BE2C (cell line): ENCODE results near the gene FAM227A.
"Not testable (repeated sequence)": the region's sequence is repeated elsewhere in the genome, so short reads cannot be mapped to it uniquely, and the experiment has no call there.

ENCODE experiments used
- DNase-seq: peaks from one replicate; pipeline ENCODE4 v3.0.0-alpha.2; 2020
- H3K27me3 ChIP-seq: fragments of 250-450 bp; sonication (Bioruptor Pico); 2 replicates; pipeline ENCODE4 v1.5.1; 2020; ENCODE audit warnings: mild to moderate bottlenecking
- H3K36me3 ChIP-seq: fragments of 250-450 bp; sonication (Bioruptor Pico); 2 replicates; pipeline ENCODE4 v1.5.1; 2020; ENCODE audit warnings: mild to moderate bottlenecking
- H3K4me1 ChIP-seq: fragments of 250-450 bp; sonication (Bioruptor Pico); 2 replicates; pipeline ENCODE4 v1.5.1; 2020
- H3K4me3 ChIP-seq: 2 replicates; pipeline ENCODE4 v1.5.1; 2011; ENCODE audit warnings: low read depth, low read length
- H3K9me3 ChIP-seq: fragments of 250-450 bp; sonication (Bioruptor Pico); 2 replicates; pipeline ENCODE4 v1.5.1; 2020
- TF ChIP-seq, protein P1 (sequence below): IDR thresholded peaks from 2 replicates; pipeline ENCODE4 v1.5.1; 2012; ENCODE audit warnings: mild to moderate bottlenecking, low read depth, low read length

The FAM227A gene

DNA sequence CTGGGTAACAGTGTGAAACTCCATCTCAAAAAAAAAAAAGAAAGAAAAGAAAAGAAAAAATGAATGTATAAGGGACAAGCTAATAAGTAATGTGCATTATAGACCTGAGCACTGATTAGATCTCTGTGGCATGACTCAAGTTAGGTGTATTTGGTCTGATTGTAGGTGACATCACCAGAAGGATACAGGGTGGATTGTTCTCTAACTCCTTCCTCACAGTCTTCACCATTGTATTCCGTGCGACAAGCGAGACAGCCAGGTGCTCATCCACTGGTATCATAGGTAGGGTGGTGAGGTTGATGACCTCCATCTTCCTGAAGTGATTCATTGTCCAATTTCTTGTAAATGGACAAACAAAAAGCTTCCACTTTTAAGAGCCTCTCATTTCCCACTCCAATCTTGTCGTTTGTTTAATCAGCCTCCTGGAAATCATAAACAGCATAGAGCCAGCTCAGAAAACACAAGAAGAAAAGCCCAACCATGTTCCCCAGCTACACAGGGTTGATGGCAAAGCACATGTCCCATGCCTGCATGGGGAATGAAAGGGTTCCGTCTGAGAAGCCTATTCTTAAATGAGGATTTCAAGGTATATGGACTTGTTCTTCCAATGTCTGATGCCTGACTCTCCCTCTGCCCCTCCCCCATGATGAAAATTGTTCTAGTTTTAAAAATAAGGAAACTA lies 6.2 kb downstream of the FAM227A start:
- H3K36me3 ChIP-seq, result 0 out of 2 replicates have a peak, but pooled peaks cover 3% of the 10 kb centered on the region
- DNase-seq, result no peak
- H3K27me3 ChIP-seq, result no peaks in the 10 kb centered on the region
- no peaks in the 10 kb centered on the region for H3K4me1 ChIP-seq
- H3K9me3 ChIP-seq, result no peaks in the 10 kb centered on the region
- TF ChIP-seq, protein P1, sequence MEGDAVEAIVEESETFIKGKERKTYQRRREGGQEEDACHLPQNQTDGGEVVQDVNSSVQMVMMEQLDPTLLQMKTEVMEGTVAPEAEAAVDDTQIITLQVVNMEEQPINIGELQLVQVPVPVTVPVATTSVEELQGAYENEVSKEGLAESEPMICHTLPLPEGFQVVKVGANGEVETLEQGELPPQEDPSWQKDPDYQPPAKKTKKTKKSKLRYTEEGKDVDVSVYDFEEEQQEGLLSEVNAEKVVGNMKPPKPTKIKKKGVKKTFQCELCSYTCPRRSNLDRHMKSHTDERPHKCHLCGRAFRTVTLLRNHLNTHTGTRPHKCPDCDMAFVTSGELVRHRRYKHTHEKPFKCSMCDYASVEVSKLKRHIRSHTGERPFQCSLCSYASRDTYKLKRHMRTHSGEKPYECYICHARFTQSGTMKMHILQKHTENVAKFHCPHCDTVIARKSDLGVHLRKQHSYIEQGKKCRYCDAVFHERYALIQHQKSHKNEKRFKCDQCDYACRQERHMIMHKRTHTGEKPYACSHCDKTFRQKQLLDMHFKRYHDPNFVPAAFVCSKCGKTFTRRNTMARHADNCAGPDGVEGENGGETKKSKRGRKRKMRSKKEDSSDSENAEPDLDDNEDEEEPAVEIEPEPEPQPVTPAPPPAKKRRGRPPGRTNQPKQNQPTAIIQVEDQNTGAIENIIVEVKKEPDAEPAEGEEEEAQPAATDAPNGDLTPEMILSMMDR, result no peak
- no peak overlapping the region for H3K4me3 ChIP-seq

DNA sequence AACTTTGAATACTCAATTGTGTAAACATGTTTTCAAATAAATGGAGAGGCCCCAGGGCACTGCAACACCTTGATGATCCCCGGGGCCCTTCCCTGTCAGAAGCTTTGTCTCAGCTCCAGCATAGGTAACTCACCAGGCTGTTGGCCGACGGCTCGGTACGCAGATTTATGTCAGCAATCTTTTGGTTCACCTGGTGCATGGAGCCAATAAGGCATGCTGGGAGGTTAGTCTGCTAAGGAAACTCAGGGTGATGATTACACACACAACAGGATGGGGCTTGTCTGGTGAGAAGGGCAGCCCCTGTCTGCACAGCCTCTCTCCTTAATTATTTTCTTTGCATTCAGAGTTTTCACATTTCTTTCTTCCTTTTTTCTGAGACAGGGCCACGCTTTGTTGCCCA lies 10.8 kb downstream of the FAM227A start:
- TF ChIP-seq, protein P1, result no peak
- H3K36me3 ChIP-seq, result 0 out of 2 replicates have a peak, but pooled peaks cover 3% of the 10 kb centered on the region
- no peaks in the 10 kb centered on the region for H3K27me3 ChIP-seq
- no peak overlapping the region for H3K4me3 ChIP-seq
- H3K4me1 ChIP-seq, result no peaks in the 10 kb centered on the region
- no peaks in the 10 kb centered on the region; the same call in 1 of the 2 replicates for H3K9me3 ChIP-seq
- no peak for DNase-seq

DNA sequence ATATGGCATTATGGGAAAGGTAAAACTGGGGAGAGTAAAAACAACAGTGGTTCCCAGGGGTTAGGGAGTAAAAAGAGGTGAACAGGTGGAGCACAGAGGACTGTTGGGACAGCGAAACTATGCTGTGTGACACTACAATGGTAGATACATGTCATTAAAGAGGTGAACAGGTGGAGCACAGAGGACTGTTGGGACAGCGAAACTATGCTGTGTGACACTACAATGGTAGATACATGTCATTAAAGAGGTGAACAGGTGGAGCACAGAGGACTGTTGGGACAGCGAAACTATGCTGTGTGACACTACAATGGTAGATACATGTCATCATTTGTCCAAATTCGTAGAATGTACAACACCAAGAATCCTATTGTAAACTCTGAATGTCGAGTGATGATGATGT lies 11.9 kb downstream of the FAM227A start:
- not testable (repeated sequence) for H3K36me3 ChIP-seq, H3K9me3 ChIP-seq, H3K4me1 ChIP-seq, H3K4me3 ChIP-seq, DNase-seq, H3K27me3 ChIP-seq

DNA sequence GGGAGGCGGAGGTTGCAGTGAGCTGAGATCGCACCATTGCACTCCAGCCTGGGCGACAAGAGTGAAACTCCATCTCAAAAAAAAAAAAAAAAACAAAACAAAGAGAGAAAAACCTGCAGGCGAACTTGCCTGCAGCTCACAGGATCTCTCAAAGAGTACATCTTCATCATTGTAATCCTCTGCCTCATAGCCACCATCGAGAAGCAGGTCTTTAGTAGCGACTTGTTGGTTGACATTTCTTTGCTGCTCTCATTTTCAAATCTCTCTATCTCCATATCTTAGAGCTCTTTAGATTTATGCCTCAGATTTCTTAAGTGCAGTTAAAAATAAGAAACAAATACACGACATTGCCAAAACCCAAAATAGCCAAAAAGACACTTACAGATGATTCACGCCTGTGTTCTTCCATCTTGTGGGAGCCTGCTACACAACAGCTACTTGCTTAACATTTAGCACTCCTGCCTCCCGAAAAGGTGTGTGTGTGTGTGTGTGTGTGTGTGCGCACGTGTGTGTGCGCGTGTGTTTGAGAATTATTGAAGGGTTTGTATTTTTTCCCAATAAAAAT lies 14.6 kb downstream of the FAM227A start:
- DNase-seq, result no peak

DNA sequence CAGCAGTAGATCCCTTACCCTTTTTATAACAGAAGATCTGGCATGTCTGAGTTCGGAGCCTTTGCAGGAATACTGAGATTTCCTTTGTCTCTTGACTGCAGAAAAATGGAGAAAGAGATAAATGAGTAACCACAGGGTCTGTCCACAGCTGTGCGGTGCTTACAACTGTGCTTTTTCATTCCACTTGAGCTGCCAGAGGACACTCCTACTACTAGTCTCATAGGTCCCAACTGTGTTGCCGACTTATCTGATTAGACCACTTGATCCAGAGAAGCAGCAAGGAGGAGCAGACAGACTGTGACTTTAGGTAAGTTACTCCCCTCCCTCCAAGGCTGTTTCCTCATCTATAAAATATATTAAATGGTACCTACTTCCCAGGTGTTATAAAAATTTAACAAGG lies 17.5 kb downstream of the FAM227A start:
- Histone ChIP-seq H3K9me3 (no peaks in the 10 kb centered on the region; the same call in 1 of the 2 replicates), H3K4me1 (no peaks in the 10 kb centered on the region), H3K36me3 (no peaks in the 10 kb centered on the region), H3K4me3 (no peak overlapping the region), H3K27me3 (no peaks in the 10 kb centered on the region)
- TF ChIP-seq, protein P1, result no peak
- no peak for DNase-seq

More for the DNA sequence above, 14.6 kb downstream of the FAM227A start:
- Histone ChIP-seq H3K4me3 (no peak overlapping the region), H3K27me3 (no peaks in the 10 kb centered on the region), H3K36me3 (no peaks in the 10 kb centered on the region), H3K4me1 (no peaks in the 10 kb centered on the region), H3K9me3 (no peaks in the 10 kb centered on the region; the same call in 1 of the 2 replicates)
- TF ChIP-seq, protein P1, result no peak

DNA sequence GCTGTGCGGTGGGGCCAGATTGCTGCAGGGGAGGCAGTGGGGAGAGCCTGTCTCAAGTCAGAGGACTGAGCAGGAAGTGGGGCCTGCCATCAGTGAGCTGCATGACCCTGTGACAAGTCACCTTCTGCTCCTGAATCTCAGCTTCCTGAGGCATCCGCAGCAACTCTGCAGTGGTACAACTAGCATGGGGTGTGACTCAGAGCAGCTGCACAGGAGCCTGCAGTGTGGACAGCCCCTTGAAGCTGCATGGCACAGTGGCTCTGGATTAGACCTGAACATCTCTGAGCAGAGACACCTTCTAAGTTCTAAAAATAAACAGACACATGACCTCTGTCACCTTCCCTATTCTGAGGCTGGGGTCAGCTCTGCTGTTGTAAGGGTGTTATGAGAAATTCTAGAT lies 18.0 kb downstream of the FAM227A start:
- no peak for DNase-seq
- H3K4me1 ChIP-seq, result no peaks in the 10 kb centered on the region
- no peaks in the 10 kb centered on the region; the same call in 1 of the 2 replicates for H3K9me3 ChIP-seq
- TF ChIP-seq, protein P1, result no peak
- no peaks in the 10 kb centered on the region for H3K36me3 ChIP-seq
- no peak overlapping the region for H3K4me3 ChIP-seq
- H3K27me3 ChIP-seq, result no peaks in the 10 kb centered on the region
